Measurements from ENCODE around the gene SDE2. TPM values are rescaled to one million over a fixed set of nuclear protein-coding genes. Genes with fewer than 3 reads are reported as not detected.

The SDE2 gene
- total and polyA plus RNA-seq, 12 donors = 3.1 to 20.3 (median 13.1) TPM

DNA sequence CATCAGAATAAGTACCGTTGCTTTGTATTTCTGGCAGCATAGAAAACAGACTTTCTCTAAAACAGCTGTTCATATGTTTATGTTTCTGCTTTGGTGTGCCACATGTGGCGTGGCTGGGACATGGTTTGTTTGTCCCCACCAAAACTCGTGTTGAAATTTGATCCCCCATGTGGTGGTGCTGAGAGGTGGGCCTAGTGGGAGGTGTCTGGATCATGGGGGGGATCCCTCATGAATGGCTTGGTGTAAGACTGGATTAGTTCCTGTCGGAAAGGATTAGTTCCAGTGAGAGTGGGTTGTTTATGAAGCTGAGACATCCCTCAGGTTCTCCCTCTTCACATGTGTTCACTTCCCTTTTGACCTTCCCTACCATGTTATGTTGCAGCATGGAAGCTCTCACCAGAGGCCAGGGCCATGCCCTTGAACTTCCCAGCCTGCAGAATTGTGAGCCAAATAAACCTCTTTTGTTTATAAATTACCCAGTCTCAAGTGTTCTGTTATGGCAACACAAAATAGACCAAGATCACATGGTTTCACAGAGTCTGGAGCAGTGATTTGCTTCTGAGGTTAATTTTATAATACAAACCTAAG, 45.5 kb upstream of the SDE2 start:
- TF ChIP-seq, protein P1, sequence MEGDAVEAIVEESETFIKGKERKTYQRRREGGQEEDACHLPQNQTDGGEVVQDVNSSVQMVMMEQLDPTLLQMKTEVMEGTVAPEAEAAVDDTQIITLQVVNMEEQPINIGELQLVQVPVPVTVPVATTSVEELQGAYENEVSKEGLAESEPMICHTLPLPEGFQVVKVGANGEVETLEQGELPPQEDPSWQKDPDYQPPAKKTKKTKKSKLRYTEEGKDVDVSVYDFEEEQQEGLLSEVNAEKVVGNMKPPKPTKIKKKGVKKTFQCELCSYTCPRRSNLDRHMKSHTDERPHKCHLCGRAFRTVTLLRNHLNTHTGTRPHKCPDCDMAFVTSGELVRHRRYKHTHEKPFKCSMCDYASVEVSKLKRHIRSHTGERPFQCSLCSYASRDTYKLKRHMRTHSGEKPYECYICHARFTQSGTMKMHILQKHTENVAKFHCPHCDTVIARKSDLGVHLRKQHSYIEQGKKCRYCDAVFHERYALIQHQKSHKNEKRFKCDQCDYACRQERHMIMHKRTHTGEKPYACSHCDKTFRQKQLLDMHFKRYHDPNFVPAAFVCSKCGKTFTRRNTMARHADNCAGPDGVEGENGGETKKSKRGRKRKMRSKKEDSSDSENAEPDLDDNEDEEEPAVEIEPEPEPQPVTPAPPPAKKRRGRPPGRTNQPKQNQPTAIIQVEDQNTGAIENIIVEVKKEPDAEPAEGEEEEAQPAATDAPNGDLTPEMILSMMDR (IDR thresholded peaks at IDR 0.05) = no peak
- WGBS, 2 donors = 82 to 83% methylated on average over 4 of the region's 4 CpGs
- Histone ChIP-seq H3K27ac (peak overlapping the region in 1 of 10 donors; percentile 85), H3K36me3 (peaks cover 0 to 5% (median 0%) of the 10 kb centered on the region in 9 donors), H3K4me3 (no peak overlapping the region), H3K4me1 (peaks cover 0 to 24% (median 0%) of the 10 kb centered on the region in 9 donors), H3K9me3 (no peaks in the 10 kb centered on the region), H3K27me3 (no peaks in the 10 kb centered on the region)
- intact Hi-C loops (cut with DNase I) = no loop called here
- no peak for ATAC-seq
- DNase-seq = no peak

DNA sequence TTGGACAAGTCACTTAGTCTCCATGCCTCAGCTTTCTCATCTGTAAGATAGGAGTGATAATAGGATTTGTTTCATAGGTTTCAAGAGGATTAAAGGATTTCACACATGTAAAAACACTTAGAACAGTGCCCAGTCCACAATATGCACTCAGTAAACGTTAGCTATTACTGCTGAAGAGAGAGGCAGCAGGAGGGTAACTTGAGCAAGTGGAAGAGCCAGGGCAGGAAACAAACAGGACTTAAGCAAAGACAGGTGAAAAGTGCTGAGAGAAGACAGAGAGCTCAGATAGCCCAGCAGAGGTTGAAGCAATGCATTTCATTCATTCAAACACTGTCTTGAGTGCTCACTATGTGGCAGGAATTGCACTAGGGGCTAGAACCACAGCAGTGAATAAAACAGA, 42.3 kb upstream of the SDE2 start:
- 41 to 42% methylated on average over 1 of the region's 1 CpG for WGBS, 2 donors
- Histone ChIP-seq H3K36me3 (peaks cover 0 to 5% (median 0%) of the 10 kb centered on the region in 9 donors), H3K4me1 (peaks cover 0 to 20% (median 0%) of the 10 kb centered on the region in 9 donors), H3K27ac (peak overlapping the region in 1 of 10 donors; percentile 85), H3K9me3 (no peaks in the 10 kb centered on the region), H3K27me3 (no peaks in the 10 kb centered on the region), H3K4me3 (no peak overlapping the region)
- no peak for DNase-seq
- intact Hi-C loops (cut with DNase I) = loop anchor here in 1 of 10 donors (1.0 kb wide), 1 partner anchor 12 kb away; no protein-coding TSS in a partner anchor
- TF ChIP-seq, protein P1 (IDR thresholded peaks at IDR 0.05) = no peak
- no peak for ATAC-seq

DNA sequence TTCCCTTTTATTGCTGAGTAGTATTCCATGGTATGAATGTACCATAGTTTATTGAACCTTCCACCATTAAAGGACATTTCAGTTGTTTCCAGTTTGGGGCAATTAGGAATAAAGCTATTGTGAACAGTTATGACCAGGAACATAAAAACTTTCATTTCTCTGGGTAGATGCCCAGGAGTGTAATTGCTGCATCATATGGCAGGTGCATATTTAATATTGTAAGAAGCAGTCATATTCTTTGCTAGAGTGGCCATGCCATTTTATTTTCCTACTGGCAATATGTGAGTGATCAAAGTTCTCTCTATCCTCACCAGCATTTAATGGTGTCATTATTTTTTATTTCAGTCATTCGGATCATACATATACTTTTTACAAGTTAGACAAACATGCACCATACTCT, 39.5 kb upstream of the SDE2 start:
- 97 to 100% methylated on average over 1 of the region's 1 CpG for WGBS, 2 donors
- H3K36me3 ChIP-seq = no peaks in the 10 kb centered on the region
- TF ChIP-seq, protein P1 (IDR thresholded peaks at IDR 0.05) = no peak
- intact Hi-C loops (cut with DNase I) = no loop called here
- DNase-seq (no peak), ATAC-seq (no peak)
- H3K27ac ChIP-seq = no peak overlapping the region
- H3K27me3 ChIP-seq = no peaks in the 10 kb centered on the region
- H3K4me1 ChIP-seq = peaks cover 0 to 41% (median 0%) of the 10 kb centered on the region in 9 donors
- no peaks in the 10 kb centered on the region for H3K9me3 ChIP-seq
- no peak overlapping the region for H3K4me3 ChIP-seq

DNA sequence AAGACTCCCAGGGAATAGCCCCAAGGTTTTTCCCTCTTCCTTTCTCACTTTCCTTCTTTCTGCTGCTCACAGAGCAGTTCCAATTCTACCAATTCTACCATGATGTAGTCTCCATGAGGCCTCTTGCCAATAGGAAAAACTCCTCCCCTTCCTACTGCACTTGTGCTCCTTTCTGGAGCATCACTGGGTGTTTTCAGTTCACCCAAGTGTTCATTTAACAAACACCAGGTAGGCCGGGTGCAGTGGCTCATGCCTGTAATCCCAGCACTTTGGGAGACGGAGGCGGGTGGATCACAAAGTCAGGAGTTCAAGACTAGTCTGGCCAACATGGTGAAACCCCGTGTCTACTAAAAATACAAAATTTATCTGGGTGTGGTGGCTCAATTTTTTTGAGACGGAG, 36.8 kb upstream of the SDE2 start:
- 98% methylated on average over 5 of the region's 5 CpGs for WGBS, 2 donors
- no peaks in the 10 kb centered on the region for H3K9me3 ChIP-seq
- no peaks in the 10 kb centered on the region for H3K36me3 ChIP-seq
- no peak for ATAC-seq
- H3K4me1 ChIP-seq = peaks cover 0 to 46% (median 0%) of the 10 kb centered on the region in 9 donors
- no peaks in the 10 kb centered on the region for H3K27me3 ChIP-seq
- DNase-seq = no peak
- intact Hi-C loops (cut with DNase I) = no loop called here
- H3K4me3 ChIP-seq = no peak overlapping the region
- peak overlapping the region in 4 of 10 donors; percentile 57 to 90 (median 77) for H3K27ac ChIP-seq
- TF ChIP-seq, protein P1 (IDR thresholded peaks at IDR 0.05) = no peak
